ENCODE measurements around the gene NAGLU.
"Not testable (repeated sequence)": the region's sequence is repeated elsewhere in the genome, so short reads cannot be mapped to it uniquely, and the experiment has no call there.

NAGLU gene

GRCh38 chr17:42544874-42545283 is 8.8 kb downstream of the NAGLU start:
- Histone ChIP-seq H3K4me3 (no peak overlapping the region), H3K36me3 (ENCODE audit: insufficient read depth, low read length) (no peaks in the 10 kb centered on the region)

GRCh38 chr17:42545755-42546505 is 9.9 kb downstream of the NAGLU start:
- not testable (repeated sequence) for H3K27ac ChIP-seq; H3K4me3 ChIP-seq; H3K9ac ChIP-seq (ENCODE audit: insufficient read length); DNase-seq (ENCODE audit: low read depth, low spot score); H3K36me3 ChIP-seq (ENCODE audit: insufficient read depth, low read length); H3K9me3 ChIP-seq (ENCODE audit: low read depth, low read length)

More at GRCh38 chr17:42544874-42545283, 8.8 kb downstream of the NAGLU start:
- H3K9me3 ChIP-seq (ENCODE audit: low read depth, low read length) = no peaks in the 10 kb centered on the region
- DNase-seq (ENCODE audit: low read depth, low spot score) = no peak
- H3K27ac ChIP-seq = no peak overlapping the region
- no peak overlapping the region for H3K9ac ChIP-seq (ENCODE audit: insufficient read length)
- no peak for TF ChIP-seq FOXP2 (optimal IDR thresholded peaks at IDR 0.05; ENCODE audit: control extremely low read depth, extremely low read length, insufficient read depth)
- no peak for TF ChIP-seq EZH2 (IDR thresholded peaks at IDR 0.05)
- TF ChIP-seq POLR2AphosphoS5 (IDR thresholded peaks at IDR 0.05; ENCODE audit: borderline replicate concordance, low read depth, low read length) = no peak

GRCh38 chr17:42547001-42547461 is 11.0 kb downstream of the NAGLU start:
- Histone ChIP-seq H3K27ac (no peak overlapping the region), H3K9ac (ENCODE audit: insufficient read length) (no peak overlapping the region), H3K9me3 (ENCODE audit: low read depth, low read length) (no peaks in the 10 kb centered on the region), H3K4me3 (no peak overlapping the region), H3K36me3 (ENCODE audit: insufficient read depth, low read length) (no peaks in the 10 kb centered on the region)
- TF ChIP-seq EZH2 (IDR thresholded peaks at IDR 0.05) (no peak), FOXP2 (optimal IDR thresholded peaks at IDR 0.05; ENCODE audit: control extremely low read depth, extremely low read length, insufficient read depth) (no peak), POLR2AphosphoS5 (IDR thresholded peaks at IDR 0.05; ENCODE audit: borderline replicate concordance, low read depth, low read length) (no peak)
- DNase-seq (ENCODE audit: low read depth, low spot score) = no peak

- Histone ChIP-seq H3K4me3 (peak overlapping the region; percentile 80), H3K9me3 (ENCODE audit: low read depth, low read length) (no peaks in the 10 kb centered on the region), H3K36me3 (ENCODE audit: insufficient read depth, low read length) (no peaks in the 10 kb centered on the region), H3K9ac (ENCODE audit: insufficient read length) (no peak overlapping the region), H3K27ac (no peak overlapping the region)
- no peak for DNase-seq (ENCODE audit: low read depth, low spot score)
- TF ChIP-seq EZH2 (IDR thresholded peaks at IDR 0.05) (no peak), POLR2AphosphoS5 (IDR thresholded peaks at IDR 0.05; ENCODE audit: borderline replicate concordance, low read depth, low read length) (no peak), FOXP2 (optimal IDR thresholded peaks at IDR 0.05; ENCODE audit: control extremely low read depth, extremely low read length, insufficient read depth) (no peak)
Observed at GRCh38 chr17:42547698-42548069, 11.6 kb downstream of the NAGLU start.

- peak overlapping the region; percentile 80 for H3K4me3 ChIP-seq
- H3K9ac ChIP-seq (ENCODE audit: insufficient read length) = peak overlapping the region; percentile 63
- H3K36me3 ChIP-seq (ENCODE audit: insufficient read depth, low read length) = no peaks in the 10 kb centered on the region
- DNase-seq (ENCODE audit: low read depth, low spot score) = no peak
- no peaks in the 10 kb centered on the region for H3K9me3 ChIP-seq (ENCODE audit: low read depth, low read length)
- no peak for TF ChIP-seq EZH2 (IDR thresholded peaks at IDR 0.05)
- peak; percentile 30; the same call in 1 of the 2 replicates for TF ChIP-seq POLR2AphosphoS5 (IDR thresholded peaks at IDR 0.05; ENCODE audit: borderline replicate concordance, low read depth, low read length)
- no peak for TF ChIP-seq FOXP2 (optimal IDR thresholded peaks at IDR 0.05; ENCODE audit: control extremely low read depth, extremely low read length, insufficient read depth)
- H3K27ac ChIP-seq = no peak overlapping the region
Observed at GRCh38 chr17:42548070-42548837, 12.2 kb downstream of the NAGLU start.

GRCh38 chr17:42548993-42549755 is 13.1 kb downstream of the NAGLU start:
- H3K27ac ChIP-seq = no peak overlapping the region
- no peak overlapping the region for H3K9ac ChIP-seq (ENCODE audit: insufficient read length)
- DNase-seq (ENCODE audit: low read depth, low spot score) = no peak

GRCh38 chr17:42552736-42553135 is 16.7 kb downstream of the NAGLU start, which contains the start of gene HSD17B1:
TSS of gene HSD17B1 (plus strand) at chr17:42552923. CDS start at chr17:42552934, 11 bp downstream.
- H3K9ac ChIP-seq (ENCODE audit: insufficient read length); H3K9me3 ChIP-seq (ENCODE audit: low read depth, low read length); H3K36me3 ChIP-seq (ENCODE audit: insufficient read depth, low read length); H3K4me3 ChIP-seq; DNase-seq (ENCODE audit: low read depth, low spot score); H3K27ac ChIP-seq: not testable (repeated sequence)

More at GRCh38 chr17:42548993-42549755, 13.1 kb downstream of the NAGLU start:
- H3K9me3 ChIP-seq (ENCODE audit: low read depth, low read length) = no peaks in the 10 kb centered on the region
- TF ChIP-seq EZH2 (IDR thresholded peaks at IDR 0.05) (no peak), FOXP2 (optimal IDR thresholded peaks at IDR 0.05; ENCODE audit: control extremely low read depth, extremely low read length, insufficient read depth) (no peak), POLR2AphosphoS5 (IDR thresholded peaks at IDR 0.05; ENCODE audit: borderline replicate concordance, low read depth, low read length) (no peak)
- no peaks in the 10 kb centered on the region for H3K36me3 ChIP-seq (ENCODE audit: insufficient read depth, low read length)
- H3K4me3 ChIP-seq = peak overlapping the region; percentile 80

- Histone ChIP-seq H3K27ac (no peak overlapping the region), H3K4me3 (no peak overlapping the region), H3K9me3 (ENCODE audit: low read depth, low read length) (no peaks in the 10 kb centered on the region), H3K36me3 (ENCODE audit: insufficient read depth, low read length) (no peaks in the 10 kb centered on the region), H3K9ac (ENCODE audit: insufficient read length) (no peak overlapping the region)
- no peak for DNase-seq (ENCODE audit: low read depth, low spot score)
- no peak for TF ChIP-seq FOXP2 (optimal IDR thresholded peaks at IDR 0.05; ENCODE audit: control extremely low read depth, extremely low read length, insufficient read depth)
- no peak for TF ChIP-seq EZH2 (IDR thresholded peaks at IDR 0.05)
- no peak for TF ChIP-seq POLR2AphosphoS5 (IDR thresholded peaks at IDR 0.05; ENCODE audit: borderline replicate concordance, low read depth, low read length)
Observed at GRCh38 chr17:42553161-42553818, 17.2 kb downstream of the NAGLU start.
